GM19025 (cell line): ENCODE results near the gene LHFPL2.
"Not testable (repeated sequence)": the region's sequence is repeated elsewhere in the genome, so short reads cannot be mapped to it uniquely, and the experiment has no call there.

ENCODE experiments used
- ATAC-seq: cut with Tn5 transposase; IDR thresholded peaks from one replicate; pipeline ENCODE4 v1.9.1; 2021; ENCODE audit warnings: mild to moderate bottlenecking, low read depth, moderate library complexity; ENCODE audit not compliant: unreplicated experiment

Gene LHFPL2

GRCh38 chr5:78624011-78624541 is 24.5 kb downstream of the LHFPL2 start:
- ATAC-seq: no peak

GRCh38 chr5:78622302-78622971 is 26.1 kb downstream of the LHFPL2 start:
- ATAC-seq: no peak

DNA sequence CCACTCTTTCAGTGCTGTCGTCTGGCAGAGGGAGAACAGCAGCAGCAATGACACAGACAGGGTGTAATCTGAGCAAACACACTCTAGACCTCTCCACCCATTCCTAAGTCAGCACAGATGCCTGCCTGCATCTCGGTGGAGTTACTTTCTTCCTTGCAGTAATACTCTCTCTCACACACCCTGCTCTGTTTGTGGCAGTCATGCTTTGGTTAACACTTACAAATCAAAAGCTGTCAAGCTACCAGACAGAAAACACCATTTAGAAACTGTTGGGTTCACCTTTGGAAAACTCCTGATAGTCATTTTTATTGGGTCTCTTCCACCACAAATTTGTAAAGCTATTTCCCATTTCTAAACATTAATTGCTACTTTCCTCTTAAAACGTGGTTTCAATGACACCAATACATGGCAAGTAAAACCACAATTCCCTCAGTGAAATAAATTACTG is 27.3 kb downstream of the LHFPL2 start:
- no peak for ATAC-seq

DNA sequence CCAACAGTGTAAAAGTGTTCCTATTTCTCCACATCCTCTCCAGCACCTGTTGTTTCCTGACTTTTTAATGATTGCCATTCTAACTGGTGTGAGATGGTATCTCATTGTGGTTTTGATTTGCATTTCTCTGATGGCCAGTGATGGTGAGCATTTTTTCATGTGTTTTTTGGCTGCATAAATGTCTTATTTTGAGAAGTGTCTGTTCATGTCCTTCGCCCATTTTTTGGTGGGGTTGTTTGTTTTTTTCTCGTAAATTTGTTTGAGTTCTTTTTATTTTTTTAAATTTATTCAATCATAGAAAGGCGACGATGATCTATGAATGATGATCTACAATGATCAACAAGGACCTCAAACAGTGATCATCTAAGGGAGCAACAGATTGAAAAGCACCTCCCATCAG is 28.5 kb downstream of the LHFPL2 start:
- ATAC-seq: not testable (repeated sequence)

- no peak for ATAC-seq
Measured at GRCh38 chr5:78618303-78618702, 30.3 kb downstream of the LHFPL2 start.

- no peak for ATAC-seq
Measured at GRCh38 chr5:78615697-78616096, 32.9 kb downstream of the LHFPL2 start.

DNA sequence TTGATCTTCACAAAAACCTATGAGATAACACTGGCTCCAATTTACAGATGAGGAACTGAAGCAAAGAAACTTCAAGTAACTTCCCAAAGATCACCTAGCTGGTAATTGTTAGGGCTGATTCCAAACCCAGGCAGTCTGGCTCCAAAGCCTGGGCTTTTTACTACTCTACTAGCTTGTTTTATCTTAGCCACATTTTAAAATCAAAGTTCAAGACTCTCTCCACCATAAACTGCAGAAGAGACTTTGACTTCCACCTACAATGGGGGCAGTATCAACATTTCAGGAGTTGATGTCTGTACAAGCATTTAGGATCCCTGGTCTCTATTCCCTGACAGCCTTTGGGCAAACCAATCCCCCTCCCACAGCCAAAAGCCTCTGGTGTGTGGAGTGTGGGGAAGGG is 33.8 kb downstream of the LHFPL2 start:
- no peak for ATAC-seq

GRCh38 chr5:78613756-78614155 is 34.8 kb downstream of the LHFPL2 start:
- no peak for ATAC-seq

GRCh38 chr5:78613151-78613533 is 35.4 kb downstream of the LHFPL2 start:
- ATAC-seq: no peak

DNA sequence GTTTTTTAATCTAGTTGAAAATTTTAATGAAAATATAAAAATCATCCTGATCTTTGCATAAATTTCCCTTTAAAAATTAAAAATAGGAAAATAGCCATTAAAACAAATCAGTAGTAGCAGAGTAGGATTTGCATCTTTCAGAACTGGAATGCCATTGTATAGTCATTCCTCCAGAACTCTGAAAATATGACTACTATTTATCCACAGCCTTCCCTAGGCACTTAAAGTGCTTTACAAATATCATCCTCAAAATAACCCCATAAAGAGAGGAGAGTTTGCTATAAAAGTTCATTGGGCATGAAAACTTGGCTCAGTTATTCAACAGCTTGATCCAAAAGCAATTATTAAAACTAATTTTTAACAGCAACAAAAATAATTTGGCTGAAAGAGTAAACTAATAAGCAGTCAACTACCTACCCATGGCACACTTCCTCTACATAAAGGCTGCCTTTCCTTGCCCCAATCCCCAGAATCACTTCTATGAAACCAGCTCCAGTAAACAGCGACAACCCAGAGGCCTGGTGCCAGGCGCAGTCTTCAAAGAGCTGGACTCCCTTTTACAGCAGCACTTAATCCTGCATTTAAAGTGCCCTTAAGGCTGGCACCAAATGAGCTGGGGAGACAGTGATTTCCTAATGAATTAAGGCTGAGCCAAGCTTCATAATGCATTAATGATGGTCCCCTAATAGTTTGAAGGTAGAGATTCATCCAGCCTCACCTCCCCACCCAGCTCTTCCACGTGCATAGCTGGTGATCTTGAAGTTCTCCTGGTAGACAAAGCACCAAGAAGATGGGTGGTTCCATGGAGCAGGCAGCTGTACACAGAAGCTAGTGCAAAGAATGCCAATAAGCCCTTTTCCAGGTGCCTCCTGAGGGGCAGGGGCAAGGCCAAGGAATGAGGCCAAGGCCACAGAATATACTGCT is 36.1 kb downstream of the LHFPL2 start:
- no peak for ATAC-seq

GRCh38 chr5:78611126-78611605 is 37.4 kb downstream of the LHFPL2 start:
- no peak for ATAC-seq

DNA sequence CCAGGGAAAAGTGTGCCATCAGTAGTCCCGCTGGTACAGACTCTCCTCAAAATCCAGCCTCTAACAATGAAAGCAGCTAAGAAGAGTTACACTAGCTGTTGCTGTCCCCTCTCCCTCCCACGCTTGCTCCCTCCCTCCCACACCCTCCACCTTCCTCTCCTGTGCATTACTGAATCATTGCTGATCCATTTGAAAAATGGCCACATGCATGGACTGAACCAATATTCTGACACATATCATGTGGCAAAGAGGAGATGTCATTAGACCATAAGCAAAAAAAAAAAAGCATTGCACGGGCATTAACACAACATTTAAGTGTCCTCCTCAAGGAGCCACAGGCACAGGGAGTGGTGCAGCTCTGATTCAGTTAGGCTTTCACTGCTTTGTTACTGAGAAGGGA is 37.9 kb downstream of the LHFPL2 start:
- no peak for ATAC-seq

GRCh38 chr5:78610163-78610583 is 38.4 kb downstream of the LHFPL2 start:
- no peak for ATAC-seq

DNA sequence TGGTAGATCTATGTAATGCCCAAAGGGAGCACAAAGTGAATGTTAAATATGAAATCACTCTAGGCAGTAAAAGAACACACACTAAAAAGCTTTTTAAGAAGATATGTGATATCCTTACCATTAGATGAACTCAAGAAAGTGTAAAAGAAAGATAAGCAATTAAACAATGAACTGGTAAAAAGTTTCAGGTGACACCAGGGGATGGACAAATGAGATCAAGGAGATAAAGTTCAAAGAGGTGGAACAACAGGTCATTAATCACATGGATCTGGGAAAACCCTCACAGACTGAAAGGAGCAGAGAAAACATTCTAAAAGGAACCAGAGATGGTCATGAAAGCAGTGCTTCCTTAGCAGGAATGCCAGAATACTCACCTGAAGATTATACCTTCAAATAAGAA is 40.7 kb downstream of the LHFPL2 start:
- ATAC-seq: no peak

DNA sequence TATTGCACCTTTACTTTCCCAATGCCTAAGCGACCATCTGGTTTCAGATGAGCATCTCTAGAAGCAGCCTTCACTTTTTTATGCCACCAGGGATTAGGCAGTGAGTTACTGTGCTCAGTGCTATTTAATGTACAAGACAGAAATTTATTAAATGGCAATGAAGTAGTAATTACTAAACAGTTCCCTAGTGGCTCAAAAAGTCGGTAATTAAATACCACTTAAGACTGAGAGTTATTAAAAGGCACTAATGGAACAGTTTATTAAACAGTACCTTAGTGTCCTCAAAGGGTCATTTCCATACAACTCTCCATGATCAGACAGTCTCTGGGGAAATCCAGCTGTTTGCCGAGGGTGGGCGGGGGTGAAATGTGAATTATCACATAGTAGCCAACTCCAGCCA is 42.3 kb downstream of the LHFPL2 start:
- ATAC-seq: no peak

DNA sequence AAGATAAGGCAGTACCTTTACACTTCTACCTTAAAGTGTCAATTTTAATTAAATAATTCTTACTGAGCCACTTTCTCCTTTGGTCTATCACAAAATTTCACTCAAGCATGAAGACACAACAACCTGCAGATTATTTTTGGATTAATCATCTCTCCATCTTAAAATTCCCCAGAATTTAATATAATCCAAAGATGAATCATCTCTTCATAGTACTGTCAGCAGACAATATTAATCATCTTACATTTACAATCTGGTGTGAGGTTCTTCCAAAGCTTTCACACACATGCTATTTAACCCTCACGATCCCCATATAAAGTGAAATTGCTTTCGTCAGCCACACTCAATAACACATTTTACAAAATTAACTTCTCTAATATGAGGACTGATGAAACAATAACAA is 43.0 kb downstream of the LHFPL2 start:
- ATAC-seq: no peak

DNA sequence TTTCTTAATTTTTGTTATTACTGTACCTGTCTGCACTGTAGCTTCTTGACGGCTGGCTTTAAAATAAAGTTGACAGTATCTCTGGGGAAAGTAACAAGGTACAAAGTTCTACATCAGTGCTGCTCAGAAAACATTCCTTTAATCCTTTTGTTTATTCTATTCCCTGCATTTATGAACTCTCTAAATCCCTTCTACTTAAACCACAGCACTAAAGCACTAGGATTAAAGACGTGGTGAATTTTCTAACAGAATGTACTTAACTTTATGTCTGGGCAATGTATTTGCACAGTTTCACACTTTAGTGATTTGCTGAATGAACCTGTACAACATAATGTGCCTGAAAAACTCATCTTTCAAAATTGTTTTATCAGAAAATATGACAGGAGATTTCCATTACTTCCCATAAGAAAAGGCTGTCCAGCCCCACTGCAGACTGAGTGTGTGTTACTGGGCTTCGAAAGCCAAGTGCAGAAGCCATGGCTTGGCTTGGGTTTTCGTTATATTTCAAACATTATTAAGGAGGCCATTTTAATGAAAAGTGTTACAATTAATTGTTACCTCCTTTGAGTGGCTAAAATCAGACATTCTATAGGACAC is 43.8 kb downstream of the LHFPL2 start:
- no peak for ATAC-seq

GRCh38 chr5:78603636-78604175 is 44.9 kb downstream of the LHFPL2 start:
- ATAC-seq: no peak

DNA sequence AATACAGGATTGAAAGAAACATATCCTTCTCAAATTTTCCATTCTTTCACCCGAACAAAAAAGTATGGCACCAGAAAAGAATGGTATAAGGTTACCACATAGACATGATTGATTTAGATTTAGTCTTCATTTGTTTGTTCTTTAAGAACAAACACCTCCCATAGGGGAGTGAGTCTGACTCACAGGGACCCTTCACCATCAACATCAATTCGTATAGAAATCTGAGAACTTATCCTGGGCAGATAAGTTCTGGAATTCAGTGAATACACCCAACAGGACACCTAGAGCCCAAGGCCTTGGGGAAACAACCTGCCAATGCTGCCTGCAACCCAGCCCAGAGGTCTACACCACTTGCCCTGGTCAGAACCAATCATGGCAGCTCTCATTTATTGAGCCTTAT is 46.2 kb downstream of the LHFPL2 start:
- ATAC-seq: no peak

- ATAC-seq: no peak
Measured at GRCh38 chr5:78601559-78602314, 46.8 kb downstream of the LHFPL2 start.
